Ammon's horn (tissue), 1 donor: ENCODE measurements around the gene PCDHA6.
"Not testable (repeated sequence)": the region's sequence is repeated elsewhere in the genome, so short reads cannot be mapped to it uniquely, and the experiment has no call there.

Source experiments
- DNase-seq: peaks from one replicate; pipeline ENCODE4 v3.0.0-alpha.2; 2016; ENCODE audit warnings: low spot score

The PCDHA6 gene, protein sequence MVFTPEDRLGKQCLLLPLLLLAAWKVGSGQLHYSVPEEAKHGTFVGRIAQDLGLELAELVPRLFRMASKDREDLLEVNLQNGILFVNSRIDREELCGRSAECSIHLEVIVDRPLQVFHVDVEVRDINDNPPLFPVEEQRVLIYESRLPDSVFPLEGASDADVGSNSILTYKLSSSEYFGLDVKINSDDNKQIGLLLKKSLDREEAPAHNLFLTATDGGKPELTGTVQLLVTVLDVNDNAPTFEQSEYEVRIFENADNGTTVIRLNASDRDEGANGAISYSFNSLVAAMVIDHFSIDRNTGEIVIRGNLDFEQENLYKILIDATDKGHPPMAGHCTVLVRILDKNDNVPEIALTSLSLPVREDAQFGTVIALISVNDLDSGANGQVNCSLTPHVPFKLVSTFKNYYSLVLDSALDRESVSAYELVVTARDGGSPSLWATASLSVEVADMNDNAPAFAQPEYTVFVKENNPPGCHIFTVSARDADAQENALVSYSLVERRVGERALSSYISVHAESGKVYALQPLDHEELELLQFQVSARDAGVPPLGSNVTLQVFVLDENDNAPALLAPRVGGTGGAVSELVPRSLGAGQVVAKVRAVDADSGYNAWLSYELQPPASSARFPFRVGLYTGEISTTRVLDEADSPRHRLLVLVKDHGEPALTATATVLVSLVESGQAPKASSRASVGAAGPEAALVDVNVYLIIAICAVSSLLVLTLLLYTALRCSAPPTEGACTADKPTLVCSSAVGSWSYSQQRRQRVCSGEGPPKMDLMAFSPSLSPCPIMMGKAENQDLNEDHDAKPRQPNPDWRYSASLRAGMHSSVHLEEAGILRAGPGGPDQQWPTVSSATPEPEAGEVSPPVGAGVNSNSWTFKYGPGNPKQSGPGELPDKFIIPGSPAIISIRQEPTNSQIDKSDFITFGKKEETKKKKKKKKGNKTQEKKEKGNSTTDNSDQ

DNA sequence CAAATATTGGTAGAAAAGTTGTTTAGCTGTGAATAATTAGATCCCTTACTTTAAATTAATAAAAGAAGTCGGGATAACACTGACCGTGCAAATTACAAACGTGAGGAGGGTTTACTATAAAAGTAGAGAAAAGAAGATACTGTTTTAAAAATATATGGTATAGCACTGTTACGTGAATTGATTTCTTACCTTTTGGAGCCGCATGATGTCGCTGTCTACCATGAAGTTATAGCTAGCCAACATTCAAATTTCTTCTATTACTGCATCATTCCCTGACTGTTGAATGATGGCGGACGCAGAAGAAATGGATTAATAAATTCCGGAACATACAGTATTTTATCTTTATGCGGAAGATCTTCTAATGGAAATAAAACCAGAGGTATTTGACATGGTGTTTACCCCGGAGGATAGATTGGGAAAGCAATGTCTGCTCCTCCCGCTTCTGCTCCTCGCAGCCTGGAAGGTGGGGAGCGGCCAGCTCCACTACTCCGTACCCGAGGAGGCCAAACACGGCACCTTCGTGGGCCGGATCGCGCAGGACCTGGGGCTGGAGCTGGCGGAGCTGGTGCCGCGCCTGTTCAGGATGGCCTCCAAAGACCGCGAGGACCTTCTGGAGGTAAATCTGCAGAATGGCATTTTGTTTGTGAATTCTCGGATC is at the start of gene PCDHA6:
Gene PCDHA6, plus strand, starts transcription at position 257 of the 658 bp plus-strand sequence. Its CDS starts 132 bp downstream, at position 389.
- peak; percentile 25 for DNase-seq

DNA sequence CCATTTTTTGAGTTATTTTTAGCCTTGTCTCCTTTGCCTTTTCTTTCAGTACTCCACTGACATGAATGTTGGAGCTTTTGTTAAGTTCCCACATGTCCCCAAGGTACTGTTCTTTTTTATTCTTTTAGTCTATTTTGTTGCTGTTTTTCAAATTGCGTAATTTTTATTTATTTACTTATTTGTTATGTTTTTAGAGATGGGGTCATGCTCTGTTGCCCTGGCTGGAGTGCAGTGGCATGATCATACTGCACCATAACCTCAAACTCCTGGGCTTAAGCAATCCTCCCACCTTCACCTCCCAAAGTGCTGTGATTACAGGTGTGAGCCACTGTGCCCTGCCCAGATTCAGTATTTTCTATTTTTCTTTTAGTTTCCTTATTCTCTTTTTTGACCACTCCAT is 47.2 kb upstream of the PCDHA6 start:
- DNase-seq: no peak

DNA sequence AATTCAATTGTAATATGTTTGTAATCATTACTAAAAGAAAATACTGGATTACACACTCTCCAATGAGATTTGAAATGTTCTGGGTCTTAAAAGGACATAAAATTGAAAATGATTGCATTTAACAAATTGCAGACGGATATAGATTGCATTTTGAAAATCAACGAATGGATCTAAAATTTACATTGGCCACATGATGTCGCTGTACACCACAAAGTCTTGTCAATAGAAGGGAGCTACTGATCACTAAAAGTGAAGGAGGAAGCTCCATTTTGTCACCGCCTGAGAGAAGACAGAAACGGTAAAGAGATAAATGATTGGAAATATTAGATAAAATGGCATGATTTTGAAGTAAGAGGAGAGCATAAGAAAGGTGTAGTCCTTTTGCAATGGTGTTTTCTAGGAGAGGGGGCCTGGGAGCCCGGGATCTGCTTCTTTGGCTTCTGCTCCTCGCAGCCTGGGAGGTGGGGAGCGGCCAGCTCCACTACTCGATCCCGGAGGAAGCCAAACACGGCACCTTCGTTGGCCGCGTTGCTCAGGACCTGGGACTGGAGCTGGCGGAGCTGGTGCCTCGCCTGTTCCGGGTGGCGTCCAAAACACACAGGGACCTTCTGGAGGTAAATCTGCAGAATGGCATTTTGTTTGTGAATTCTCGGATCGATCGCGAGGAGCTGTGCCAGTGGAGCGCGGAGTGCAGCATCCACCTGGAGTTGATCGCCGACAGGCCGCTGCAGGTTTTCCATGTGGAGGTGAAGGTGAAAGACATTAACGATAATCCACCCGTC is 41.7 kb upstream of the PCDHA6 start, which contains the start of gene PCDHA1:
Gene PCDHA1, plus strand, starts transcription at position 236 of the 782 bp plus-strand sequence.
- DNase-seq: no peak

DNA sequence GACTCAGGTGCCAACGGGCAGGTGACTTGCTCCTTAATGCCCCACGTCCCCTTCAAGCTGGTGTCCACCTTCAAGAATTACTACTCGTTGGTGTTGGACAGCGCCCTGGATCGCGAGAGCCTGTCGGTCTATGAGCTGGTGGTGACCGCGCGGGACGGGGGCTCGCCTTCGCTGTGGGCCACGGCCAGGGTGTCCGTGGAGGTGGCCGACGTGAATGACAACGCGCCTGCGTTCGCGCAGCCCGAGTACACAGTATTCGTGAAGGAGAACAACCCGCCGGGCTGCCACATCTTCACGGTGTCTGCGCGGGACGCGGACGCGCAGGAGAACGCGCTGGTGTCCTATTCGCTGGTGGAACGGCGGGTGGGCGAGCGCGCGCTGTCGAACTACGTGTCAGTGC is 40.3 kb upstream of the PCDHA6 start:
- not testable (repeated sequence) for DNase-seq

DNA sequence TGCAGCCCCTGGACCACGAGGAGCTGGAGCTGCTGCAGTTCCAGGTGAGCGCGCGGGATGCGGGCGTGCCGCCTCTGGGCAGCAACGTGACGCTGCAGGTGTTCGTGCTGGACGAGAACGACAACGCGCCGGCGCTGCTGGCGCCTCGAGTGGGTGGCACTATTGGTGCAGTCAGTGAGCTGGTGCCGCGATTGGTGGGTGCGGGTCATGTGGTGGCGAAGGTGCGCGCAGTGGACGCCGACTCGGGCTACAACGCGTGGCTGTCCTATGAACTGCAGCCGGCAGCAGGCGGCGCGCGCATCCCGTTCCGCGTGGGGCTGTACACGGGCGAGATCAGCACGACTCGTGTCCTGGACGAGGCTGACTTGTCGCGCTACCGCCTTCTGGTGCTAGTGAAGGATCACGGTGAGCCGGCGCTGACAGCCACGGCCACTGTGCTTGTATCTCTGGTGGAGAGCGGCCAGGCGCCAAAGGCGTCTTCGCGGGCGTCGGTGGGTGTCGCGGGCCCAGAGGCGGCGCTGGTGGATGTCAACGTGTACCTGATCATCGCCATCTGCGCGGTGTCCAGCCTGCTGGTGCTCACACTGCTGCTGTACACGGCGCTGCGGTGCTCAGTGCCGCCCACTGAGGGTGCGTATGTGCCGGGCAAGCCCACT is 39.8 kb upstream of the PCDHA6 start:
- DNase-seq: not testable (repeated sequence)

DNA sequence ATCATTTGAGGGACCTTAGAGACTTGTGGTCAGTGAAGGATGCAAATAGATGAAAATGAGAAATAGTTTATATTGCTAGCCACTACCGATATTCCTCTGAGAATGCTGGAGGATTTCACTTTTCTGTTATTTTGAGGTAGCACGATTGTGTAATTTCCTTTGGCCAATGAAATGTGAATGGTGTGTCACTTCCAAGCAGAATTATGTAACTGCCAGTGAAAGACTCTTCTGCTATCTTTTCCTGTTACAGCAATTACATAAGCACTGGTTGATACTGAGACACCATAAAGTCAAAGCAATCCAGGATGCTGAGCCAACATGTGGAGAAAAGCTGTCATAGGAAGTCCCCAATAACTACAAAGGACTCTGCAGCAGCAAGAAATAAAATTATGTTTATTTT is 36.7 kb upstream of the PCDHA6 start:
- no peak for DNase-seq

DNA sequence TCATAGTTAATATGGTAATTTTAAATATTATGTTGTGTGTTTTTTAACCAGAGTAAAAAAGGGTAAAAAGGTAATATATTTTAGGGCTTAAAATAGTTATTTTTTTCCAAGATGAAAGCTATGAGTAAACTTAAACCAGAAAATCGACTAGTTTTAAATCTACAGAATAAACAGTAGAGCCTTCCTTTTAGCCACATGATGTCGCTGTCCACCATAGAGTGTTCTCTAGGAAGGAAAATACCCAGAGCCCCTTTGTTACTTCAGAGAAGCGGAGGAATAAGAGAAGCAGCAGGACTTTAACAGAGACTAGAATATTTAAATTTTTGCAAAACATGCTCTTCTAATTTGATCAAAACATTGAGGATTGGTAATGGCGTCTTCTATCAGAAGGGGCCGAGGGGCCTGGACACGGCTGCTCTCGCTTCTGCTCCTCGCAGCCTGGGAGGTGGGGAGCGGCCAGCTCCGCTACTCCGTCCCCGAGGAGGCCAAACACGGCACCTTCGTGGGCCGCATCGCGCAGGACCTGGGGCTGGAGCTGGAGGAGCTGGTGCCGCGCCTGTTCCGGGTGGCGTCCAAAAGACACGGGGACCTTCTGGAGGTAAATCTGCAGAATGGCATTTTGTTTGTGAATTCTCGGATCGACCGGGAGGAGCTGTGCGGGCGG is 33.0 kb upstream of the PCDHA6 start, which contains the start of gene PCDHA2:
Gene PCDHA2, plus strand, starts transcription at position 258 of the 664 bp plus-strand sequence.
- DNase-seq: peak; percentile 25

DNA sequence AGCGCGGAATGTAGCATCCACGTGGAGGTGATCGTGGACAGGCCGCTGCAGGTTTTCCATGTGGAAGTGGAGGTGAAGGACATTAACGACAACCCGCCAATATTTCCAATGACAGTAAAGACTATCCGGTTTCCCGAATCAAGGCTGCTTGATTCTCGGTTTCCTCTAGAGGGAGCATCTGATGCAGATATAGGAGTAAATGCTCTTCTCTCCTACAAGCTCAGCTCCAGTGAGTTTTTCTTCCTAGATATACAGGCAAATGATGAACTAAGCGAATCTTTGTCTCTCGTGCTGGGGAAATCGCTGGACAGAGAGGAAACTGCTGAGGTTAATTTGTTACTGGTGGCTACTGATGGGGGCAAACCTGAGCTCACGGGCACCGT is 32.5 kb upstream of the PCDHA6 start:
- DNase-seq: peak; percentile 11

DNA sequence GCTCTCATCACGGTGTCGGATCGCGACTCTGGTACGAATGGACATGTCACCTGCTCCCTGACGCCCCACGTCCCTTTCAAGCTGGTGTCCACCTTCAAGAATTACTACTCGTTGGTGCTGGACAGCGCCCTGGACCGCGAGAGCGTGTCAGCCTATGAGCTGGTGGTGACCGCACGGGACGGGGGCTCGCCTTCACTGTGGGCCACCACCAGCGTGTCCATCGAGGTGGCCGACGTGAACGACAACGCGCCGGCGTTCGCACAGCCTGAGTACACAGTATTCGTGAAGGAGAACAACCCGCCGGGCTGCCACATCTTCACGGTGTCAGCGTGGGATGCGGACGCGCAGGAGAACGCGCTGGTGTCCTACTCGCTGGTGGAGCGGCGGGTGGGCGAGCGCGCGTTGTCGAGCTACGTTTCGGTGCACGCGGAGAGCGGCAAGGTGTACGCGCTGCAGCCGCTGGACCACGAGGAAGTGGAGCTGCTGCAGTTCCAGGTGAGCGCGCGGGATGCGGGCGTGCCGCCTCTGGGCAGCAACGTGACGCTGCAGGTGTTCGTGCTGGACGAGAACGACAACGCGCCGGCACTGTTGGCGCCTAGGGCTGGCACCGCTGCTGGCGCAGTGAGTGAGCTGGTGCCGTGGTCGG is 31.6 kb upstream of the PCDHA6 start:
- DNase-seq: not testable (repeated sequence)

DNA sequence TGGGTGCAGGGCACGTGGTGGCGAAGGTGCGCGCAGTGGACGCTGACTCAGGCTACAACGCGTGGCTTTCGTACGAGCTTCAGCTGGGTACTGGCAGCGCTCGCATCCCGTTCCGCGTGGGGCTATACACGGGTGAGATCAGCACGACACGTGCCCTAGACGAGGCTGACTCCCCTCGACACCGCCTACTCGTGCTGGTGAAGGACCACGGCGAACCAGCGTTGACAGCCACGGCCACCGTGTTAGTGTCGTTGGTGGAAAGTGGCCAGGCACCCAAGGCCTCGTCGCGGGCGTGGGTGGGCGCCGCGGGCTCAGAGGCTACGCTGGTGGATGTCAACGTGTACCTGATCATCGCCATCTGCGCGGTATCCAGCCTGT is 31.1 kb upstream of the PCDHA6 start:
- DNase-seq: no peak

DNA sequence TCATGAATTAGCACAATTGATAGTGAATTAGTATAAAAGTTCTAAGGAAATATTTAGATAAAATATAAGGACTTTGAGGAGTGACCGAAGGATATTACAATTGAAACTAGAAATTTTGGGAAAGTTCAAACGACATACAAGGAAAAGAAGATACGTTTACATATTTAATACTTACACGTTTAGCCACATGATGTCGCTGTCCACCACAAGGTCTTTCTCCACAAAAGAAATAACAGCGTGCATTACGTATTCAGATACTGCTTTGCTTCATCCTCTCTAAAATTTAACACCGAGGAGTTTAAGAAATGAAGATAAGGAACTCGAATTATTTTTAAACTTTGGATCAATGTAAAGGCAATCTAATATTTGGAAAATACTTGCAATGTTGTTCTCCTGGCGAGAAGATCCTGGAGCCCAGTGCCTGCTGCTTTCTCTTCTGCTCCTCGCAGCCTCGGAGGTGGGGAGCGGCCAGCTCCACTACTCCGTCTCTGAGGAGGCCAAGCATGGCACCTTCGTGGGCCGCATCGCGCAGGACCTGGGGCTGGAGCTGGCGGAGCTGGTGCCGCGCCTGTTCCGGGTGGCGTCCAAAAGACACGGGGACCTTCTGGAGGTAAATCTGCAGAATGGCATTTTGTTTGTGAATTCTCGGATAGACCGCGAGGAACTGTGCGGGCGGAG is 26.8 kb upstream of the PCDHA6 start, which contains the start of gene PCDHA3:
Gene PCDHA3, plus strand, starts transcription at position 242 of the 678 bp plus-strand sequence.
- DNase-seq: peak; percentile 67

DNA sequence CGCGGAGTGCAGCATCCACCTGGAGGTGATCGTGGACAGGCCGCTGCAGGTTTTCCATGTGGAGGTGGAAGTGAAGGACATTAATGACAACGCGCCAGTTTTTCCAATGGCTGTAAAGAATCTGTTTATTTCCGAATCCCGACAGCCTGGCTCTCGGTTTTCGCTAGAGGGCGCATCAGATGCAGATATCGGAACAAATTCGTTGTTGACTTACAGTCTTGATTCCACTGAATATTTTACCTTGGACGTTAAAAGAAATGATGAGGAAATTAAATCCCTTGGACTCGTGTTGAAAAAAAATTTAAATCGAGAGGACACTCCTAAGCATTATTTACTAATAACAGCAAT is 26.3 kb upstream of the PCDHA6 start:
- peak; percentile 28 for DNase-seq

DNA sequence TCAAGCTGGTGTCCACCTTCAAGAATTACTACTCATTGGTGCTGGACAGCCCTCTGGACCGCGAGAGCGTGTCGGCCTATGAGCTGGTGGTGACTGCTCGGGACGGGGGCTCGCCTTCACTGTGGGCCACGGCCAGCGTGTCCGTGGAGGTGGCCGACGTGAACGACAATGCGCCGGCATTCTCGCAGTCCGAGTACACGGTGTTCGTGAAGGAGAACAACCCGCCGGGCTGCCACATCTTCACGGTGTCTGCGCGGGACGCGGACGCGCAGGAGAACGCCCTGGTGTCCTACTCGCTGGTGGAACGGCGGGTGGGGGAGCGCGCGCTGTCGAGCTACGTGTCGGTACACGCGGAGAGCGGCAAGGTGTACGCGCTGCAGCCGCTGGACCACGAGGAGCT is 25.4 kb upstream of the PCDHA6 start:
- DNase-seq: not testable (repeated sequence)

DNA sequence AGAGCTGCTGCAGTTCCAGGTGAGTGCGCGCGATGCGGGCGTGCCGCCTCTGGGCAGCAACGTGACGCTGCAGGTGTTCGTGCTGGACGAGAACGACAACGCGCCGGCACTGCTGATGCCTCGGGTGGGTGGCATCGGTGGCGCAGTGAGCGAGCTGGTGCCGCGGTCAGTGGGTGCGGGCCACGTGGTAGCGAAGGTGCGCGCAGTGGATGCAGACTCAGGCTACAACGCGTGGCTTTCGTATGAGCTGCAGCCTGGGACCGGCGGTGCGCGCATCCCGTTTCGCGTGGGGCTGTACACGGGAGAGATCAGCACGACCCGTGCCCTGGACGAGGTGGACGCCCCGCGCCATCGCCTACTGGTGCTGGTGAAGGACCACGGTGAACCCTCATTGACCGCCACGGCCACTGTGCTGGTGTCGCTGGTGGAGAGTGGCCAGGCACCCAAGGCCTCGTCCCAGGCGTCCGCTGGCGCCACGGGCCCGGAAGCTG is 24.9 kb upstream of the PCDHA6 start:
- DNase-seq: no peak

DNA sequence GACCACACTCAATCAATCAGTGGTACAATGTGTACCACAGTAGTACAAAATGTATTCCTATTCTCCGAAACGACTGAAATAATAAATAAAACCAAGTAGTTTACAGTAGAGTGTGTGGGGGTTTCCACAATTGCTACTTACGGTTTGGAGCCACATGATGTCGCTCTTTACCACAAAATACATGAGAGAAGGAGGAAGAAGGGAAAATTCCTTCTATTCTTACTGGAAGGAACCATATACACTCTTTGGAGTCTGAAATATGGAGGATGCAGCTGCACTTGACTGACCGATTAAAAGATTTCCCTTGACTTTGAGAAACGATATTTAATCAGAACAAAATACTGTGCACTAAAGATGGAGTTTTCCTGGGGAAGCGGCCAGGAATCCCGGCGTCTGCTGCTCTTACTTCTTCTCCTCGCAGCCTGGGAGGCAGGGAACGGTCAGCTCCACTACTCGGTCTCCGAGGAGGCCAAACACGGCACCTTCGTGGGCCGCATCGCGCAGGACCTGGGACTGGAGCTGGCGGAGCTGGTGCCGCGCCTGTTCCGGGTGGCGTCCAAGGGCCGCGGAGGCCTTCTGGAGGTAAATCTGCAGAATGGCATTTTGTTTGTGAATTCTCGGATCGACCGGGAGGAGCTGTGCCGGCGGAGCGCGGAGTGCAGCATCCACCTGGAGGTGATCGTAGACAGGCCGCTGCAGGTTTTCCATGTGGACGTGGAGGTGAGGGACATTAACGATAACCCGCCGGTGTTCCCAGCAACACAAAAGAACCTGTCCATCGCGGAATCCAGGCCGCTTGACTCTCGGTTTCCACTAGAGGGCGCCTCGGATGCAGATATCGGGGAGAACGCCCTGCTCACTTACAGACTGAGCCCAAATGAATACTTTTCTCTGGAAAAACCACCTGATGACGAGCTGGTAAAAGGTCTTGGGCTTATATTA is 20.7 kb upstream of the PCDHA6 start, which contains the start of gene PCDHA4:
Gene PCDHA4, plus strand, starts transcription at position 235 of the 942 bp plus-strand sequence.
- peak; percentile 43 for DNase-seq

DNA sequence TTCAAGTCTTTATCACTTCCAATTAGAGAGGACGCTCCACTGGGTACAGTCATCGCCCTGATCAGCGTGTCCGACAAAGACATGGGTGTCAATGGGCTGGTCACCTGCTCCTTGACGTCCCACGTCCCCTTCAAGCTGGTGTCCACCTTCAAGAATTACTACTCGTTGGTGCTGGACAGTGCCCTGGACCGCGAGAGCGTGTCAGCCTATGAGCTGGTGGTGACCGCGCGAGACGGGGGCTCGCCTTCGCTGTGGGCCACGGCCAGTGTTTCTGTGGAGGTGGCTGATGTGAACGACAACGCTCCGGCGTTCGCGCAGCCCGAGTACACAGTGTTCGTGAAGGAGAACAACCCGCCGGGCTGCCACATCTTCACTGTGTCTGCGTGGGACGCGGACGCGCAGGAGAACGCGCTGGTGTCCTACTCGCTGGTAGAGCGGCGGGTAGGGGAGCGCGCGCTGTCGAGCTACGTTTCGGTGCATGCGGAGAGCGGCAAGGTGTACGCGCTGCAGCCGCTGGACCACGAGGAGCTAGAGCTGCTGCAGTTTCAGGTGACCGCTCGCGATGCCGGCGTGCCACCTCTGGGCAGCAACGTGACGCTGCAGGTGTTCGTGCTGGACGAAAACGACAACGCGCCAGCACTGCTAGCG is 19.4 kb upstream of the PCDHA6 start:
- DNase-seq: not testable (repeated sequence)

DNA sequence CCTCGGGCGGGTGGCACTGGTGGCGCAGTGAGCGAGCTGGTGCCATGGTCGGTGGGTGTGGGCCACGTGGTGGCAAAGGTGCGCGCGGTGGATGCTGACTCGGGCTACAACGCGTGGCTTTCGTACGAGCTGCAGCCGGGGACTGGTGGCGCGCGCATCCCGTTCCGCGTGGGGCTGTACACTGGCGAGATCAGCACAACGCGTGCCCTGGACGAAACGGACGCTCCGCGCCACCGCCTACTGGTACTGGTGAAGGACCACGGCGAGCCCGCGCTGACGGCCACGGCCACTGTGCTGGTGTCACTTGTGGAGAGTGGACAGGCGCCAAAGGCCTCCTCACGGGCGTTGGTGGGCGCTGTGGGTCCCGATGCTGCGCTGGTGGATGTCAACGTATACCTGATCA is 18.9 kb upstream of the PCDHA6 start:
- DNase-seq: no peak
